ENCODE data around the gene KRTAP10-12.

KRTAP10-12 gene

GRCh38 chr21:44734841-44735240 lies 37.9 kb downstream of the KRTAP10-12 start:
- no peak for DNase-seq

GRCh38 chr21:44735821-44736220 lies 38.8 kb downstream of the KRTAP10-12 start:
- DNase-seq = no peak

- DNase-seq = no peak
Observed at GRCh38 chr21:44736291-44737004, 39.5 kb downstream of the KRTAP10-12 start.

DNA sequence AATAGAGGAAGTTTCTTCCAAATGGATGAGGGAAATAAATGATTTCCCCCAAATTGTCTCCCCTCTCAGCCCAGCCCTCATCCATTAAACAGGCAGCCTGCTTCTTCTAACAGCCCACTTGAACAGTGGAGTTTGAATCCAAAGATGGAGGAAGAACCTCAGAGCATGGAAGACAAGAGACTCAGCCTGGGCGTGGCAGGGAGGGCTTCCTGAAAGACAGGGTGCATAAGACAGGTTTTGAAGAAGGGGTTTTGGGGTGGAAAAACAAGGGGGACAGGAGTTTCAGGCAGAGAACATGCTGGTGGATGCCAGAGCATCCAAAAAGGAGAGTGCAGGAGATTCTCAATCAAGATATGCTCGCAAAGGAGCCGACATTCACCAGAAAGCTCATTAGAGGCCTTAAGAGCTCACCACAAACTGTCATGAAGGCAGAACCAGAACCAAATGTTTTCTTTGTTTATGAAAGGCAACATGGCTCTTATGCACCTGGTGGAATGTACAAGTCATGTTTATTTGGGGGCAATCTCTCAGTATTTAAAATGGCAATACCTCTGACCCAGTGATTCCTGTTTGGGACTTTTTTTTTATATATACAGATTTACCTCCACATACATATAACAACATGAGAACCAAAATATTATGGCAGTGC lies 40.9 kb downstream of the KRTAP10-12 start:
- DNase-seq = no peak

GRCh38 chr21:44738621-44739020 lies 41.6 kb downstream of the KRTAP10-12 start:
- DNase-seq = no peak

DNA sequence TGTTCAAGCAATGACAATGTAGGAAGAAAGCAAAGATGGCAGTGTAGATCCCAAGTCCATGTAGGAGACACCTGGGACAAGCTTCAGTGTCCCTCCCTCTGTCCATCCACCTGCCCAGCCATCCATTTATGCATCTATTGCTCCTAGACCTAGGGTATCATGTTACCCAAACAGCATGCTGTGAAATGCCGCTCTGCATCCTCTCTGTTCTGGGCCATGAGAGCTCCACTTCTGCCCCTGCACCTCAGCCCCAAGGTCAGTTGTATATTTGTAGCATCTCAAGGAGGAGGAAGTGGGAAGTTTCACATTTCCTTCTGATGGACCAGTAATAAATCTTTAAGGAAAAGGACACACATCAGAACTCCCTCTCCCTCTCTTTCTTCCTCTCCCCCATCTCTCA lies 42.3 kb downstream of the KRTAP10-12 start:
- DNase-seq = no peak

DNA sequence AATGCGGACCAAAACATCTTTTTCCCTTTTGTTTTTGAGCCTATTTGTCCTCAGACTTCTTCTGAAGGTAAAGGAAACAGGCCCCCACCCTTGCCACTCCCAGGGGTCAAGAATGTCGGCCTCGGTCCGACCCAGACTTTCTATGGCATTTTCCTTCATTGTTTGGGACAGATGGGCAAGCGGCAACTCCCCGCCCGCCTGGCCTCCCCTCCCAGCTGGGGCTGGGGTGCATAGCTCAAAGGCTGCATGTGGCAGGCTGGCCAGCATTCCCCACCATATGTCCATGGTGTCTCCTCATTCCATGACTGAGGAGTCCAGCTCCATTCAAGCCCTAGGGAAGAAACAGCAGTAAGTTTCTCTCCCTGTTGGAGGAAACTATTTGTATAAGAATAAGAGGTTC lies 43.8 kb downstream of the KRTAP10-12 start:
- DNase-seq = no peak

GRCh38 chr21:44741921-44742320 lies 44.9 kb downstream of the KRTAP10-12 start:
- no peak for DNase-seq

- no peak for DNase-seq
Observed at GRCh38 chr21:44742418-44743153, 45.6 kb downstream of the KRTAP10-12 start.

Data from C1 segment of cervical spinal cord (tissue), 14 donors.